Smooth muscle cell (in vitro differentiated cells): ENCODE results near the gene NPPC. TPM values are rescaled to one million over a fixed set of nuclear protein-coding genes. Genes with fewer than 3 reads are reported as not detected.

Experiments
- DNase-seq: peaks from one replicate; lab custom pipeline; 2025; ENCODE audit not compliant: unreplicated experiment; lab: John Stamatoyannopoulos, UW
- H2AFZ ChIP-seq: fragments of 200-600 bp; sonication (generic); 2 replicates; pipeline ENCODE4 v1.6.0; 2016; ENCODE audit warnings: antibody characterized with exemption, low read depth, mild to moderate bottlenecking
- H3F3A ChIP-seq: fragments of 200-600 bp; sonication (generic); 2 replicates; pipeline ENCODE4 v1.6.0; 2017; ENCODE audit warnings: antibody characterized with exemption, low read depth
- H3K27ac ChIP-seq: fragments of 200-600 bp; sonication (generic); 2 replicates; pipeline ENCODE4 v1.5.1; 2016; ENCODE audit warnings: low read depth, mild to moderate bottlenecking
- H3K27me3 ChIP-seq: fragments of 200-600 bp; sonication (generic); 2 replicates; pipeline ENCODE4 v1.6.1; 2016; ENCODE audit warnings: low read depth, mild to moderate bottlenecking
- H3K36me3 ChIP-seq: fragments of 200-600 bp; sonication (generic); 2 replicates; pipeline ENCODE4 v1.5.1; 2016; ENCODE audit warnings: low read depth
- H3K4me1 ChIP-seq: fragments of 200-600 bp; sonication (generic); 2 replicates; pipeline ENCODE4 v1.5.1; 2016; ENCODE audit warnings: low read depth
- H3K4me2 ChIP-seq: fragments of 200-600 bp; sonication (generic); 2 replicates; pipeline ENCODE4 v1.6.0; 2016; ENCODE audit warnings: mild to moderate bottlenecking
- H3K4me3 ChIP-seq: fragments of 200-600 bp; sonication (generic); 2 replicates; pipeline ENCODE4 v1.5.1; 2016; ENCODE audit warnings: mild to moderate bottlenecking
- H3K79me2 ChIP-seq: fragments of 200-600 bp; sonication (generic); 2 replicates; pipeline ENCODE4 v1.6.0; 2016; ENCODE audit warnings: low read depth, mild to moderate bottlenecking
- H3K9ac ChIP-seq: fragments of 200-600 bp; sonication (generic); 2 replicates; pipeline ENCODE4 v1.6.0; 2016; ENCODE audit warnings: low read depth
- H3K9me3 ChIP-seq: fragments of 200-600 bp; sonication (generic); replicated peaks from 2 replicates; pipeline ENCODE4 v1.5.1; 2016; ENCODE audit warnings: low read depth
- H4K20me1 ChIP-seq: fragments of 200-600 bp; sonication (generic); 2 replicates; pipeline ENCODE4 v1.6.0; 2016; ENCODE audit warnings: low read depth
- WGBS: methylation state at CpG from one replicate; pipeline ENCODE4 v1.1.7; 2016; ENCODE audit warnings: low lambda C conversion rate; 5-methylcytosine and 5-hydroxymethylcytosine counted together
- polyA plus RNA-seq: library from polyadenylated mRNA; unstranded; fragments of >200 nt; fragmentation: Nextera tagmentation; extraction: Ambion mirVana; gene quantifications from 2 replicates; pipeline ENCODE4 v1.2.1, GENCODE V29; 2016
- total RNA-seq: library from RNA; depleted of rRNA; stranded (reverse); fragments of >200 nt; gene quantifications from 2 replicates; pipeline ENCODE4 v1.2.3, GENCODE V29; 2014
- TF ChIP-seq, protein P1 (sequence below): fragments of 200-600 bp; sonication (generic); IDR thresholded peaks from 2 replicates; pipeline ENCODE4 v1.5.1; 2017; ENCODE audit warnings: borderline replicate concordance, mild to moderate bottlenecking, antibody characterized with exemption; ENCODE audit not compliant: insufficient read depth, poor library complexity, severe bottlenecking

The NPPC gene
- total and polyA plus RNA-seq, 2 experiments from 2014 or later, result 0.21 TPM; not detected in 1

DNA sequence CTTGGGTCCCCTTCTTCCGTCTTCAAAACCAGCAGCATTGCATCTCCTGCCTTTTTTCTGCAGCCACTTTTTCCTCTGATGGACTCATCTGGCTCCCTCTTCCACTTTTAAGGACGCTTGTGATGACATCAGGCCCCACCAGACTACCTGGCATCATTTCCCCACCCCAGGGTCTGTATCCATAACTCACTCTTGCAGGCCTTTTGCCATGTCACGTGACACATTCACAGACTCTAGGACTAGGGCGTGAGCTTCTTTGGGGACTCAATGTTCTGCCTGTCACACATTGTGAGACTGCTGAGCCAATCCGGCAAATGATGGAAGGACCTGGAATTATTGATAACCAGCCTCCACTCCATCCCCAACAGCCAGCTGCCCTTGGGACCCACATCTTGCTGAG lies 23.6 kb downstream of the NPPC start:
- WGBS, result 84% methylated on average over 5 of the region's 5 CpGs
- Histone ChIP-seq H3K79me2 (no peaks in the 10 kb centered on the region), H2AFZ (no peak overlapping the region), H4K20me1 (no peaks in the 10 kb centered on the region), H3K4me2 (no peak overlapping the region), H3K4me3 (no peak overlapping the region), H3F3A (no peaks in the 10 kb centered on the region), H3K9me3 (no peaks in the 10 kb centered on the region), H3K4me1 (no peaks in the 10 kb centered on the region), H3K27me3 (peaks cover 4% of the 10 kb centered on the region), H3K27ac (no peak overlapping the region), H3K36me3 (no peaks in the 10 kb centered on the region), H3K9ac (no peak overlapping the region)
- TF ChIP-seq, protein P1, sequence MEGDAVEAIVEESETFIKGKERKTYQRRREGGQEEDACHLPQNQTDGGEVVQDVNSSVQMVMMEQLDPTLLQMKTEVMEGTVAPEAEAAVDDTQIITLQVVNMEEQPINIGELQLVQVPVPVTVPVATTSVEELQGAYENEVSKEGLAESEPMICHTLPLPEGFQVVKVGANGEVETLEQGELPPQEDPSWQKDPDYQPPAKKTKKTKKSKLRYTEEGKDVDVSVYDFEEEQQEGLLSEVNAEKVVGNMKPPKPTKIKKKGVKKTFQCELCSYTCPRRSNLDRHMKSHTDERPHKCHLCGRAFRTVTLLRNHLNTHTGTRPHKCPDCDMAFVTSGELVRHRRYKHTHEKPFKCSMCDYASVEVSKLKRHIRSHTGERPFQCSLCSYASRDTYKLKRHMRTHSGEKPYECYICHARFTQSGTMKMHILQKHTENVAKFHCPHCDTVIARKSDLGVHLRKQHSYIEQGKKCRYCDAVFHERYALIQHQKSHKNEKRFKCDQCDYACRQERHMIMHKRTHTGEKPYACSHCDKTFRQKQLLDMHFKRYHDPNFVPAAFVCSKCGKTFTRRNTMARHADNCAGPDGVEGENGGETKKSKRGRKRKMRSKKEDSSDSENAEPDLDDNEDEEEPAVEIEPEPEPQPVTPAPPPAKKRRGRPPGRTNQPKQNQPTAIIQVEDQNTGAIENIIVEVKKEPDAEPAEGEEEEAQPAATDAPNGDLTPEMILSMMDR, result no peak
- no peak for DNase-seq

DNA sequence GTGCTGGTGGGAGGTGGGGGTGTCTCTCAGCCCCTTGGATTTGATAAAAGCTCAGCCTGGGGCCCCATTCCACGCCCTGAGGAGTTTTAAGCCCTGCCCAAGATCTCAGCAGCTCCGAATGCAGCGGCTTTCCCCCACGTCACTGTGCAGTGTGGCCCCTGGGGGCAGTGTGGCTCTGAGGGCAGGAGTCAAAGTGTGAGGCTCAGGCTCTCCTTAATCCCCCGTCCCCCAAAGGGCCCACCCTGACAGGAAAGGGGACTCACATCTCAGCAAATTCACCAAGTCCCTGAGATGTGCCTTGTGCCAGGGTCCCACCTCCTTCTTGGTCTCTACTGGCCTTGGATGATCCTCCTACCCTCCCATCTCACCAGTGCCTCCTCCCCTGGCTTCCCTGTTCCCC lies 25.2 kb downstream of the NPPC start:
- H2AFZ ChIP-seq, result no peak overlapping the region
- DNase-seq, result no peak
- no peak overlapping the region for H3K27ac ChIP-seq
- no peaks in the 10 kb centered on the region for H3K79me2 ChIP-seq
- 63% methylated on average over 5 of the region's 5 CpGs for WGBS
- H3K36me3 ChIP-seq, result no peaks in the 10 kb centered on the region
- H3K9ac ChIP-seq, result no peak overlapping the region
- H4K20me1 ChIP-seq, result no peaks in the 10 kb centered on the region
- H3K4me3 ChIP-seq, result no peak overlapping the region
- H3K27me3 ChIP-seq, result peaks cover 4% of the 10 kb centered on the region
- H3K4me1 ChIP-seq, result no peaks in the 10 kb centered on the region
- H3K9me3 ChIP-seq, result no peaks in the 10 kb centered on the region
- no peak overlapping the region for H3K4me2 ChIP-seq
- TF ChIP-seq, protein P1, result no peak
- H3F3A ChIP-seq, result no peaks in the 10 kb centered on the region

DNA sequence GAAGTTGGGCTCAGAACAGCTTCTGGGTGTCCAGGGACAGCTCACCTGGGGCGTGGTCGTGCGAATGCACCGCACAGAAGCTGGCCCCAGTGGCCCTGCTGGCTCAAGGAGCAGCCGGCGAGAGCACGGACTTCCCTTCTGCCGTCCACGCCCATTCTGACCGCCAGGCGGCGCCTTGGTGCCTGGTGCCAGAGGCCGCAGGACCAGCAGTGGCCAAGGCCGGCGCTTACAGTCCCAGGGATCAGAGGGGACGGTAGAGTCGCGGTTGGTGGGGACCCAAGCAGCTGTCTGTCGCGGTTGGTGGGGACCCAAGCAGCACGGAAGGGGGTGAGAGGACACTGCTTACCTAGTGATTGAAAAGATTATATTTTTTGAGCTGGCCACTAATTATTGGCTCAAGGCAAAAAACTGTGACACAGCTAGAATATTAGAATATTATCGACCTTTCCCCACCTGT lies 25.7 kb downstream of the NPPC start:
- no peak overlapping the region for H3K27ac ChIP-seq
- no peaks in the 10 kb centered on the region for H4K20me1 ChIP-seq
- no peaks in the 10 kb centered on the region for H3K4me1 ChIP-seq
- no peak overlapping the region for H3K4me3 ChIP-seq
- WGBS, result 10% methylated on average over 22 of the region's 22 CpGs
- H2AFZ ChIP-seq, result no peak overlapping the region
- H3K36me3 ChIP-seq, result no peaks in the 10 kb centered on the region
- H3K9ac ChIP-seq, result no peak overlapping the region
- peak; percentile 30 for DNase-seq
- H3K27me3 ChIP-seq, result peaks cover 4% of the 10 kb centered on the region
- no peaks in the 10 kb centered on the region for H3K79me2 ChIP-seq
- H3K4me2 ChIP-seq, result no peak overlapping the region
- H3K9me3 ChIP-seq, result no peaks in the 10 kb centered on the region
- H3F3A ChIP-seq, result no peaks in the 10 kb centered on the region
- TF ChIP-seq, protein P1, result peak; percentile 82

DNA sequence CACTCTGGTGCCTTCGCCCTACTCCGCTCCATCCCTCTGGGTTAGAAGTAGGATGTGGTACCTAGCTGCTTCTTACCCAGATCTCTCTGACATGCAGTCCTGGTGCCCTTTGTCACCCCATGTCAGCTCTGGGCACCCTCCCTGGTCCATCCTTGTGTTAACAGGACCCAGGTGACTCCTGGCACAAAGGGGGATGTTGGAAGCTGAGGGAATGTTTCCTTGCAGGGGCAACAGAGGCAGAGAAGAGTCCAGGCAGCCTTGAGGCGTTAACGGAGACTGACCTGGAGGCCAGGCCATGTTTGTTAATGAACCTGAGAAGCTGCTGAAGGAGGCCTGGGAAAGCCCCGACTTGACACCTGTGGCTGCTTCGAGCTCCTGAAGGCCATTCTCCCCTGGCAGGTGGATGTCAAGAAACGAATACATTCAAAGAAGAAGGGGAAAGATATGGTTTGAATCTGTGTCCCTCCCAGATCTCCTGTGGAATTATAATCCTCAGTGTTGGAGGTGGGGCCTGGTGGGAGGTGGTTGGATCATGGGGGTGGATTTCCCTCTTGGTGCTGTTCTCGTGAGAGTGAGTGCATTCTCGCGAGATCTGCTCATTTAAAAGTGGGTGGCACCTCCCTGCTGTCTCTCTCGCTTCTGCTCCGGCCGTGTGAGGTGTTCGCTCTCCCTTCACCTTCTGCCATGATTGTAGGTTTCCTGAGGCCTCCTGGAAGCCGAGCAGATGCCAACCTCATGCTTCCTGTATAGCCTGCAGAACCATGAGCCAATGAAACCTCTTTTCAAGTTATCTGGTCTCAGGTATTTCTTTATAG lies 31.4 kb downstream of the NPPC start:
- Histone ChIP-seq H3K36me3 (no peaks in the 10 kb centered on the region), H3K4me3 (no peak overlapping the region), H3K4me2 (no peak overlapping the region), H3K27me3 (no peaks in the 10 kb centered on the region), H3K27ac (no peak overlapping the region), H3F3A (no peaks in the 10 kb centered on the region), H3K4me1 (no peaks in the 10 kb centered on the region), H2AFZ (no peak overlapping the region), H4K20me1 (no peaks in the 10 kb centered on the region), H3K9me3 (no peaks in the 10 kb centered on the region), H3K79me2 (no peaks in the 10 kb centered on the region), H3K9ac (no peak overlapping the region)
- 90% methylated on average over 15 of the region's 15 CpGs for WGBS
- TF ChIP-seq, protein P1, result no peak
- DNase-seq, result no peak
